GM19372 (cell line): ENCODE results near the gene GRK1.

Experiments used
- ATAC-seq: cut with Tn5 transposase; IDR thresholded peaks from one replicate; pipeline ENCODE4 v1.9.1; 2021; ENCODE audit warnings: mild to moderate bottlenecking, low read depth, moderate library complexity; ENCODE audit not compliant: unreplicated experiment

GRK1 gene

GRCh38 chr13:113660066-113660465 is 7.0 kb upstream of the GRK1 start:
- ATAC-seq = no peak

- ATAC-seq = no peak
These were observed 5.5 kb upstream of the GRK1 start for GRCh38 chr13:113661509-113661908.

- ATAC-seq = no peak
These were observed 3.1 kb upstream of the GRK1 start for GRCh38 chr13:113663934-113664333.

GRCh38 chr13:113664751-113665596 is 2.0 kb upstream of the GRK1 start:
- no peak for ATAC-seq

- ATAC-seq = no peak
These were observed 1.3 kb upstream of the GRK1 start for GRCh38 chr13:113665597-113666328.

GRCh38 chr13:113666329-113666670 is 719 bp upstream of the GRK1 start:
- ATAC-seq = no peak

DNA sequence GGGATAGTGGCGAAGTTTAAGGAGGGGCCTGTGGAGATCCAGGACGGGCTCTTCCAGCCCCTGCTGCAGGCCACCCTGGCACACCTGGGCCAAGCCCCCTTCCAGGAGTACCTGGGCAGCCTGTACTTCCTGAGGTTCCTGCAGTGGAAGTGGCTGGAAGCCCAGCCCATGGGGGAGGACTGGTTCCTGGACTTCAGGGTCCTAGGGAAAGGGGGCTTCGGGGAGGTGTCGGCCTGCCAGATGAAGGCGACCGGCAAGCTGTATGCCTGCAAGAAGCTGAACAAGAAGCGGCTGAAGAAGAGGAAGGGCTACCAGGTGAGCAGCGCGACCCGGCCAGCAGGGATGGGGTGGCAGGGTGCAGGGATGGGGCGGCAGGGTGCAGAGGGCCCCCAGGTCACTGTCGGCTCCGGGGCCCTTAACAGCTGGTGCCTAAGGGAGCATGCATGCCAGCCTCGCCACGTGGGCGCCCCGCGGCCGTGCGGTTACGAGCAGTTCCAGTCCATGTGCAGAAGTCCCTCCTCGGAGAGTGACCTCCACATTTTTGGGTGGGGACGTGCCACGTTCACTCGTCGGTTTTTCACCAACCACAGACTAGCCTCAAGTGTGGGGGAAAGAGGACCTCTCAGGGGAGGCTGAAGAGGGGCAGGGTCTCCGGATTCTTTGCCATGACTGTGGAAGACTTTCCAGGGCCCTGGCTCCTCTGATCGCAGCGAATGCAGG is 912 bp downstream of the GRK1 start:
- no peak for ATAC-seq

GRCh38 chr13:113668491-113668971 is 1.5 kb downstream of the GRK1 start:
- no peak for ATAC-seq

GRCh38 chr13:113669231-113669754 is 2.3 kb downstream of the GRK1 start:
- ATAC-seq = no peak

DNA sequence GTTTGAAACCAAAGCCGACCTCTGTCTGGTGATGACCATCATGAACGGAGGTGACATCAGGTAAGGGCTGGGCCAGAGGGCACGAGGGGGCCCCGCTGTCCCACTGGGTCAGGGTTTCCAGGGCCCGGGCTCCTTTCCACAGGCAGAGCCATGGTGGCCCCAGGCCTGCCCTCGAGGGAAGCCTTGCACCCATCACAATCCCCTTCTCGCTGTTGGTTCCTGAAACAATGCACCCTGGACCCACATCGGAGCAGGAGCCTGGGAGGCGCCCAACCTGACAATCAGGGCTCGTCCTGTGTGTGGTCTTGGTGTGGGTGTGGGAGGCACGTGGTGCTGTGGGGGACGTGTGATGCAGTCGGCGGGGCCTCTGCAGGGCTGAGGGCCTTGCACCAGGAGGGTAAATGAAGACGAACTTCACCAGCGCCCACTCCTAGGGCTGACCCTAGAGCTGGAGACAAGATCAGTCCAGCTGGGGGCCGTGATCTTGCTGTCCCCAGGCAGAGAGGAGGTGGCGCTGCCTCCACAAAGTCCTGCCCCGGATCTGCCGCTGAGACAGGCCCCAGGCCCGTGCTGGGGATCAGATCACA is 2.8 kb downstream of the GRK1 start:
- ATAC-seq = no peak

- ATAC-seq = no peak
These were observed 3.5 kb downstream of the GRK1 start for GRCh38 chr13:113670541-113670940.

GRCh38 chr13:113671066-113672001 is 4.3 kb downstream of the GRK1 start:
- no peak for ATAC-seq

DNA sequence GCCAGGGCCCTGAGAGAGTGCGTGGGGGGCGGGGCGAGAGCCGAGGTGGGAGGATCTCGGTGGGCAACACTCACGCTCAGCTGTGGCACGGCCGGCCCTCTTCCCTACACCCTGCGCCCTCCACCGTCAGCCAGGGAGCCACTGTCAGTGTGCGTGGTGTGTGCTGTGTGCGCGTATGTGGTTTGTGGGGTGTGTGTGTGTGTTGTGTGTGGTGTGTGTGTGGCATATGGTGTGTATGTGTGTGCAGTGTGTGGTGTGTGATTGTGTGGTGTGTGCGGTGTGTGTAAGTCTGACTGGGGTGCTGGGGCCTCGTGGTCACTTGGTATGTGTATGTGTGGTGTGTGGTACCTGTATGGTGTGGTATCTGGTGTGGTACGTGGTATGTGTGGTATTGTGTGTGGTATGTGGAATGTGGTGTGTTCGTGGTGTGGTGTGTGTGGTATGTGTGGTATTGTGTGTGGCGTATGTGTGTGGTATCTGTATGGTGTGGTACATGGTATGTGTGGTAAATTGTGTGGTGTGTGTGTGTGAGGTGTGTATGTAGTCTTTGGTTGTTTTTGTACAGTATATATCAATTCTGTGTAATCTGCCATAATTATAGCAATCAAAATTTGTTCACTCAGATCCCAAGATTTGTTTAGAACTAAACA is 5.1 kb downstream of the GRK1 start:
- ATAC-seq = no peak

GRCh38 chr13:113722921-113723320 is 55.9 kb downstream of the GRK1 start:
- ATAC-seq = no peak

DNA sequence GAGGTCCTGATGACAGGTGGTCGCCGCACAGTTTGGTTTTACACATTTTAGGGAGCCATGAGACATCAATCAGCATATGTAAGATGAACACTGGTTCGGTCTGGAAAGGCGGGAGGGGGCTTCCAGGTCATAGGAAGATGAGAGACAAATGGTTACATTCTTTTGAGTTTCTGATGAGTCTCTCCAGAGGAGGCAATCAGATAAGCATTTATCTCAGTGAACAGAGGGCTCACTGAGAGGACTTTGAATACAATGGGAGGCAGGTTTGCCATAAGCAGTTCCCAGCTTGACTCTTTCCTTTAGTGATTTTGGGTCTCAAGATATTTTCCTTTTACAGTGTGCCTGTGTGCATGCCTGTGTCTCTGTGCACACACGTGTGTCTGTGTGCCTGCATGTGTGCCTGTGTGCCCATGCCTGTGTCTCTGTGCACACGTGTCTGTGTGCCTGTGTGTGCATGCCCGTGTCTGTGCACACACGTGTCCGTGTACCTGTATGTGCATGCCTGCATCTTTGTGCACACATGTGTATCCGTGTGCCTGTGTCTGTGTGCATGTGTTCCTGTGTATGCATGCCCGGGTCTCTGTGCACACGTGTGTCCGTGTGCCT is 56.5 kb downstream of the GRK1 start:
- ATAC-seq = no peak

- peak; percentile 8 for ATAC-seq
These were observed 57.2 kb downstream of the GRK1 start for GRCh38 chr13:113724016-113724758.

- ATAC-seq = peak; percentile 87
These were observed 57.8 kb downstream of the GRK1 start for GRCh38 chr13:113724780-113725315.
